PC-3 (cell line): ENCODE results near the gene IQCB1.
"Not testable (repeated sequence)": the region's sequence is repeated elsewhere in the genome, so short reads cannot be mapped to it uniquely, and the experiment has no call there.

Experiments
- CTCF ChIP-seq: fragments of 300-600 bp; sonication (generic); conservative IDR thresholded peaks from 2 replicates; pipeline ENCODE4 v1.5.1; 2017; ENCODE audit warnings: antibody characterized with exemption, low read depth, mild to moderate bottlenecking, low read length
- EZH2 ChIP-seq: fragments of 300-600 bp; sonication (generic); IDR thresholded peaks from one replicate; pipeline ENCODE4 v1.6.1; 2017; ENCODE audit warnings: antibody characterized with exemption, mild to moderate bottlenecking, low read length; ENCODE audit not compliant: unreplicated experiment
- EZH2phosphoT487 ChIP-seq: fragments of 300-600 bp; sonication (generic); IDR thresholded peaks from 2 replicates; pipeline ENCODE4 v1.6.1; 2018; ENCODE audit warnings: mild to moderate bottlenecking, antibody characterized with exemption, low read length, borderline replicate concordance

GRCh38 chr3:121743106-121743505 lies 91.8 kb downstream of the IQCB1 start:
- TF ChIP-seq EZH2, CTCF, EZH2phosphoT487: not testable (repeated sequence)
